GM19193 (cell line): ENCODE measurements around the gene CDC25A.

Source experiments
- POLR2A ChIP-seq: IDR thresholded peaks from 4 replicates; pipeline ENCODE4 v1.6.1; 2011; ENCODE audit not compliant: insufficient read depth, insufficient read length; ENCODE audit errors: extremely low read depth

Gene CDC25A

DNA sequence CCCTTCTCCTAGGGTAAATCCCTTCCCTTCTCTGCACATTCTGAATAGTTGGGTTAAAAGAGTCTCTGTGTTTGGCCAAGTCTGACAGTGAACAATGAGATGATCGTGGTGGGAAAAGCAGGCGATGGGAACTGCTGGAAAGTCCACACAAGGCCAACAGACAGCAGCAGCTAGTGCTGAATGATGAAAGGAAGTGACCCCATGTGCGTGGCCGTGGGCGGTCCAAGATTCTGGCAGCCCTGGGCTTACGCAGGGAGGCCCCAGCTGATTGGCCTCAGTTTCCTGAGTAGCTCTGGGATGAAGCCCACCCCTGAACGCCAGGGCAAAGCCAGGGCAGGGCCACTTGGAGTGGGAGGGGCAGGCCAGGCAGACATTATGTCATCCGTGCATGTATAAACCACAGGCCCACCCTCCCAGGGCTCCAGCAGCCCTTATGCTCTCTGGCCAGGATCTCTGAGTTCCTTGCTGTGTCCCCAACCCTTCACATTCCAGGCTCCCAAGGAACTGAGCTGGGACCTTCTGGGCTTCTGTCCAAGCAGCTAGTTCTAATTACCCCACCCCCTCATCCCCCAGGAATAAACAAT, 57.8 kb downstream of the CDC25A start:
- TF ChIP-seq POLR2A, result no peak

DNA sequence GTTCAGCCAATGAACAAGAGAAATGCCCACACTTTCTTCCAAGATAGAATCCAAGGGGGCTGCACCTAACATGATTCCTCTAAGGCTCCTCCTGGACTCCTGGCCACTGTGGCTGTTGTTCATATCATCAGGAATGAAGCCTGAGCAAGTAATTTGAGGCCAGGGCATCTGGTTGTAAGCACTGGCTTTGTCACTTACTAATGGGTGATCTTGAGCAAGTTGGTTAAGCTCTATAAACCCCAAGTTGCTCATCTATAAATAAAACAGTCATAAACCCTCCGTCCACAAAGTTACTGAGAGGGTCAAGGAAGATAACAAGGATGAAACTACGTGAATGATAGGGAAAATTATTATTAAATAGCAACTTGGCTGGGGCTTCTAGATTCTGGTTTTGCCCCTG, 58.3 kb downstream of the CDC25A start:
- TF ChIP-seq POLR2A, result no peak

DNA sequence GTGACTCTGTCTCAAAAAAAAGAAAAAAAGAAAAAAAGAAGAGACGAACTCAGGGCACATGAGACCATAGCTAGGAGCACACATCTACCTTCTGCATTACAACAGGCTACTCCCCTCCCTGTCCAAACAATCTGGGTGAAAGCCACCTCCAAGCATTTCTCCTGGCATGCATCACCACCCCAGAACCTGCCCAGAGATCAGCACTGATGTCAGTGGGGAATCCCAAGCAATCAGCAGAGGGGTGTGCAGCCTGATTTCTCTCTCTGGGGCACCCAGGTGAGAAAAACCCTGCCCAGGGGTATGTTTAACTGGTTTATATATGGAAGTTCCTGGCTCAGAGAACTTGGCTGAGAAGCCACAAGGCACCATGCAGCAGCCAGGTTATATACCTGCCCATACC, 59.4 kb downstream of the CDC25A start:
- TF ChIP-seq POLR2A, result no peak

DNA sequence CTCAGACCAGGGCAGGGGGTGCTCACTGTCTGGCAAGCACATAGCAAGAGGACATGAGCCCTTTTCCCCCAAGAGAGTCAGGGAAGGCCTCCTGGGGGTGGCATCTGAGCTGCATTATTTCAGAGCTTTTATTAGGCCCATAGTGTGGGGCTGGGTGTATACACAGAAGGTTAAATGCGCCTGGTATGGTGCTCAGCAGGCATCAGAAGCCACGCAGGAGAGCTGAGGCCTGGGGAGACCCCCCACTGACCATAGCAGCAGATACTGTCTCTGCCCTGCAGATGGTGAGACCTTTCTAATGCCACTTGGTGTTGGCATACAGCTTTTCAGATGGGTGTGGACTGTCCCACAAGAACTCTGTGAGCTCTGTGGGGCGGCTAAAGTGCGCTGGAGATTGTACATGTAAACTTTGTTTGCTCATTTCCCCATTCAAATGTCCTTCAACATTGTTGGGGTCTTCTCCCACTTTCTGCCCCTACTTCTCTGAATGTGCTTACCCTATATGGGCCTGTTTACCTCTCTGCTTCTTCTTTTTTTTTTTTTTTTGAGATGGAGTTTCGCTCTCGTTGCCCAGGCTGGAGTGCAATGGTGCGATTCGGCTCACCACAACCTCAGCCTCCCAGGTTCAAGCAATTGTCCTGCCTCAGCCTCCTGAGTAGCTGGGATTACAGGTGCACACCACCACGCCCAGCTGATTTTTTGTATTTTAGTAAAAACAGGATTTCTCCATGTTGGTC, 62.2 kb downstream of the CDC25A start:
- no peak for TF ChIP-seq POLR2A

DNA sequence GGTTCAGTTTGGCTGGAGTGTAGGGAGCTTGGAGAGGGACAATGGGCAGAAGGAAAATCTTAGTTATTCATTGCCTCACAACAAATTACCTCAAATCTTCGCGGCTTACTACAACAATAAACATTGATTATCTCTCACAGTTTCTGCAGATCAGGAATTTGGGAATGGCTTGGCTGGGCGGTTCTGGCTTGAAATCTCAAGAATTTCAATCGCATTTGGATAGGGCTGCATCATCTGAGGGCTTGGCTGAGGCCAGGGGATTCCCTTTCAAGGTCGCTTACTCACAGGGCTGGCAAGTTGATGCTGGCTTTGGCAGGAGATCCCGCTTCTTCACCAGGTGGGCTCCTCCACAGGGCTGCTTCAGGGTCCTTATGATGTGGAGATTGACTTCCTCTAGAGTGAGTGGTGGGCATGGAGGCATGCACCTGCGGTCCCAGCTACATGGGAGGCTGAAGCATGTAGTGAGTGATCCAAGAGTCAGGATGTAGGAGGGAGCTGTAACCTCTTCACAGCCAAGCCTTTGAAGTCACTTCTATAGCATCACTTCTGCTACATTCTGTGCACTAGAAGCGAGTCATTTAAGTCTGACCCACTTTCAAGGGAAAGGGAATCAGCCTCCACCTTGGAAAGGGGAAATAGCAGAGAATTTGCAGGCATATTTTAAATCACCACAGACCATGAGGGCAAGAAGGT, 63.1 kb downstream of the CDC25A start:
- no peak for TF ChIP-seq POLR2A

DNA sequence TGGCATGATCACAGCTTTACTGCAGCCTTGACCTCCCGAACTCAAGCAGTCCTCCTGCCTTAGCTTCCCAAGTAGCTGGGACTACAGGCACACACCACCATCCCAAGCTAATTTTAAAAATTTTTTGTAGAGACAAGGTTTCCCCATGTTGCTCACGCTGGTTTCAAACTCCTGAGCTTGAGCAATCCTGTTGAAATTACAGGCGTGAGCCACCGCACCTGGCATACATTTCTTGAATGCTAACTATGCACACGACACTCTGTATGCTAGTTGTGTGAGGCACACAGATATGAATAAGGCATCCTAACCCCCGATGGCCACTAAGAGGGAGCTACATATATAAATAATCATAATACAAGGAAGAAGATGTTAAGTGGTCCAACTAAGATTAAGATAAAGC, 64.9 kb downstream of the CDC25A start:
- no peak for TF ChIP-seq POLR2A

DNA sequence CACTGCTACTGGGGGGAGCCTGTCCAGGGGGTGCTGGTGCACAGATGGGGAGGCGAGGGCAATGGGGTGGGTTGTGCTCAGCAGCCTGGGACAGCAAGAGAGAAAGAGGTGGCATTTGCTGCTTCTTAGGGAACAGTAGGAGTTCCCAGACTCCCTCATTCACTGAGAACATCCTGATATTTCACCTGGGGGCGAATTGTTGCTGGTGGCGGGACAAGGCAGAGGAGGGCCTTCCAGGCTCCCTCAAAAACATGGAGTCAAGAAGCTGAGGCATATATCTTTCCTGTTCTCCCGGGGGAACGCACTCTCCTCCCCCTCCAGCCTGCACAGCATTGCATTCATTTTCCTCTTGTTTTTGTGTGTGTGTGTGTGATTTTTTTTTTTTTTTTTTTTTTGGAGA, 65.7 kb downstream of the CDC25A start:
- no peak for TF ChIP-seq POLR2A

DNA sequence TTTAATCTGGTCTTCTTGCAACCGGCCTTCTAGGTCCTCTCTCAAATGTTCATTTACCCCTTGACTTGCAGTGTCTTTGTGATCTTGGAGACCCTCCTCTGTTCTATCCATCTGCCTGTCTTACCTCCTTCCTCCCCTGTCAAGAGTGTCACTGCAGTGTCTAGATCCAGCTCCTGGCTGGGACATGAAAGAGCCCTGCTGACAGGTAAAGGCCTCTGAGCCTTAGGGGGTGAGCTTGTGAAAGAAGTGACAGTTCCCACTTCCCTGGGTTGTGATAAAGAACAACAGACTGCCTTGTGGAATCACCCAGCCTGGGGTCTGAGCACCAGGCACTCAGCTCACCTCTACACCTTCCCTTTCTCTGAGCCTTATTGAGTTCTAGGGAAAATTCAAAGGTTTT, 68.0 kb downstream of the CDC25A start:
- TF ChIP-seq POLR2A, result no peak

DNA sequence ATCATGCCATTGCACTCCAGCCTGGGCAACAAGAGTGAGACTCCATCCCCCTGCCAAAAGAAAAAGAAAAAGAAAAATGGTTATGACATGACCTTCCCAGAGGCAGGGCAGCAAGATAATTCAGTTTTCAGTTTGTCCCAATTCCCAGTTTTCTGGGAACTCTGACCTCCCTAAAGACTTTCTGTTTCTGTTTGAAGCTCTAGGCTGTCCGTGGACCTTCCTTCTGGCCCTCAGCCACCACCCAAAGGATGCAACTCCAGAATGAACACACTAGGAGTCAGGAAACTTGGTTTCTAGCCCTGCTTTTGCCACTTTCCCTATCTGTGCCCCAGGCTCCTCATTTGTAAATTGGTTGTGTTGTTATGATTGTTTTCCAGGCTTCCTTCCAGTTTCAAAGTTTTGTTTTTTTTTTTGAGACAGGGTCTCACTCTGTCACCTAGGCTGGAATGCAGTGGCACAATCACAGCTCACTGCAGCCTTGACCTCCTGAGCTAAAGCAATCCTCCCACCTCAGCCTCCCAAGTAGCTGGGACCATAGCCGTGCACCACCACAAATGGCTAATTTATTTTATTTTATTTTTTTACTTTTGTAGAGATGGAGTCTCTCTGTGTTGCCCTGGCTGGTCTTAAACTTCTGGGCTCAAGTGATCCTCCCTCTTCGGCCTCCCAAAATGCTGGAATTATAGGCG, 68.6 kb downstream of the CDC25A start:
- TF ChIP-seq POLR2A, result no peak

DNA sequence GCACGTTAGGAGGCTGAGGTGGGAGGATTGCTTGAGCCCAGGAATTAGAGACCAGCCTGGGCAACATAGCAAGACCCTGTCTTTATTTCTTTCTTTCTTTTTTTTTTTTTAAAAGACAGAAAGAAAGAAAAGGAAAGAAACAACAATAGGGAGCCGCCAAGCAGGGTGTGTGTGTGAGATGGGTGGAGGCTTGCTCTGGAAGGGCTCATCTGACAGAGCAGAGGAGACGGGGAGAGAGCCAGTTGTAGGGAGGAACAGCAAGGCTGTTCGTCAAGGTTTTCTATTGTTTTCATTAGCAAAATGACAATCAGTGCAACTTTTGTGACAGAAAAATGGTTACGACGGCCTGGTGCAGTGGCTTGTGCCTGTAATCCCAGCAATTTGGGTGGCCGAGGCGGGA, 69.3 kb downstream of the CDC25A start:
- TF ChIP-seq POLR2A, result no peak

DNA sequence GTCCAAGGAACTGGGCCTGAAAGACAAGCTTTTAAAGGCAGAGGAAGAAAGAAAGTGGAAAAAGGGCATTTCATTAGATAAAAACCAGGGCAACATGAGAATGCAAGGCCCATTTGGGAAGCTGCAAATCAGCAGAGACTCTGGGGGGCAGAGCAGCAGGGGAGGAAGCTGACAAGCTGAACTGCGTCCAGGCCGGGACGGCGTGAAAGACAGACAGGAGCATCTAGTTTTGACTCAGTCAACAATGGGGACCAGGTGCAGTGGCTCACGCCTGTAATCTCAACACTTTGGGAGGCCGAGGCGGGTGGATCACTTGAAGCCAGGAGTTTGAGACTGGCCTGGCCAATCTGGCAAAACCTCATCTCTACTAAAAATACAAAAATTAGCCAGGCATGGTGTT, 69.9 kb downstream of the CDC25A start:
- no peak for TF ChIP-seq POLR2A

DNA sequence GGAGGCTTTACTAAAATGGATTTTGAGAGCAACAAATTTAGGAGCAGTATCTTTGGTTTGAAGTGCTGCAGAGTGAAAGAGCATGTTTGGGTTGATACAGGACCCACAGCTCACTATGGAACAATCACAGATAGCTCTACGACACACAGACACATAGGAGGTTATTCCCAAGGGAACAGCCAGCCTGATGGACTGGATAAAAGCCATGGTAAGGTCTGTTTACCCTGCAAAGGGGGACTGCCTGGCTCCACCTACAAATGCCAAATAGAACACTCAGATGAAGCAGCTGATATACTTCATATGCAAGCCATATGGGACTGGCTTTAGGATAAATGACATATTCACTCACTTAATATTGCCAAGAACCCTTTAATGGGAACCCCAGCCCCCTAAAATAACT, 75.4 kb downstream of the CDC25A start:
- no peak for TF ChIP-seq POLR2A

DNA sequence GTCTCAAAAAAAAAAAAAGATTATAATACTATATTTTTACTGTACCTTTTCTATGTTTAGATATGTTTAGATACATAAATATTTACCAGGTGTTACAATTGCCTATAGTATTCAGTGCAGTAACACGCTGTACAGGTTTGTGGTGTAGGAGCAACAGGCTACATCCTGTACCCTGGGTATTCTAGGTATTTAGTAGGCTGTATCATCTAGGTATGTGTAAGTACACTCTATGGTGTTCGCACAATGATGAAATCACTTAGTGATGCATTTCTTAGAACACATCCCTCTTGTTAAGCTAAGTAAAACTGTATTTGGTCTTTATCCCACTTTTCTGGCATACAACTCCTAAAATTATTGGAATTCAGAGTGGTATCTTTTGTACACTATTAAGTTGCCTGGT, 77.8 kb downstream of the CDC25A start:
- TF ChIP-seq POLR2A, result no peak

DNA sequence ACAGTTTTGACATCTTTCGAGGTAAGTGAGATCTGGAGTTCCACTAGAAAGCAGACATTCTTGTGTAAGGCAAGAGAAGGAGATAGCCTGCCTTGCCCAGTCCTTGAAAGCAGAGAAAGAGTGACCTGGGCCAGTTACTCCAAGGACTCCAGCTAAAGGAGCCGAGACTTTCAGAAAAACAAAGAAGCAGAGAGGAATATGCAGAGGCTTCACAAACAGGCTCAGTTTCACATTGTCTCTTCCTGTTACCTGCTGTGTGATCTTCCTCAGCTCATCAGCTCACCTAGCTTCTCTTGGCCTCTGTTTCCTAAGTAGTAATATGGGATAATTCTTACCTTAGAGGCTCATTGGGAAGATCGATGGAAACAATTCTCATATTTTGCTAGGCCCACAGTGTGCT, 81.0 kb downstream of the CDC25A start:
- no peak for TF ChIP-seq POLR2A
